CD4-positive, alpha-beta T cell treated with Interleukin-4 for 4 hours (primary cell): ENCODE measurements around the gene STT3A.

ENCODE experiments used
- DNase-seq: peaks from one replicate; pipeline ENCODE4 v3.0.0-alpha.2; 2020

The STT3A gene

DNA sequence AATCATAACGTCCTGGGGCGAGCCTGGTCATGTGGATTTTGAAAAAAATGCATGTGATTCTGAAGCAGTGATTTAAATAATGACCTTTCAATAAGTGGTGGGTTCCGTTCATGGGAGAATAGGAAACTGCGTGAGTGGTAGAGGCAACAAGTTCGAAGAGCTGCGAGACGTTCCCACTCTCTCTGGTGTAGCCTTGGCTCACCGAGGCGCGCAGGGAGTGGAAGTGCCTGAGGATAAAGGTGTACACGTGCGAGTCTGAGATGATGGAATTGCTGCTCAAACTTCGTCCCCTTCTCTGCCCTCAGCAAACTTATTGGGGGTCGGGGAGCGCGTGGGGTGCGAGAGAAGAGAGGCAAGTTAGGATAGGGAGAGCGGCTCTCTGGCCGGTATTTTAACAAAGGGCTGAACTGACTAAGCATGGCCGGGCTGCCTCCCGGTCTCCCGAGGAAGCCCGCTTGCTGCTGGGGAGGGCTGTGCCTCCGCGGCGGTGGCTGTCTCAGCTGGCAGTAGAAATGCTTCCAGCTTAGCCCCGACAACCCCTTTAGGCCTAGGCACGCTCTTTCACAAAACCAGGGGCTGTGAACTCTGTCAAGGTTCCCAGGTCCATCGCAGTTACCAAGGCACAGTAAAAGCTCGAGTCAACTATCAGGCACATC lies 875 bp upstream of the STT3A start:
- peak; percentile 14 for DNase-seq

- peak; percentile 4 for DNase-seq
Measured at GRCh38 chr11:125593114-125593820, 615 bp downstream of the STT3A start.

DNA sequence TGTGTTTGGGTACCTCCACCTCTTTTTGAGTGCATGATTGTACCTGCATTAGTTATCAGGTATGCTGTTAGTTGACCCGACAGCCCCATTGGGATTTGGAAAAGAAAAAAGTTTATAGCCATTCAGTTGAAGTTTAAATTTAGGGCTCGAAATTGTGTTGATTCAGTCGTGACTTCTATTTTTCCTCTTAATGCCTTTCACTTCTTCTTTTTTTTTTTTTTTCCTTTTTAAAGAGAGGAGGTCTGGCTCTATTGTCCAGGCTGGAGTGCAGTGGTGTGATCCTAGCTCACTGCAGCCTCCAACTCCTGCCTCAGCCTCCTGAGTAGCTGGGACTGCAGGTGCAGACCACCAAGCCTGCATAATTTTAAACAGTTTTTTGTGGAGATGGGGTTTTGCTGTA lies 2.3 kb downstream of the STT3A start:
- no peak for DNase-seq

DNA sequence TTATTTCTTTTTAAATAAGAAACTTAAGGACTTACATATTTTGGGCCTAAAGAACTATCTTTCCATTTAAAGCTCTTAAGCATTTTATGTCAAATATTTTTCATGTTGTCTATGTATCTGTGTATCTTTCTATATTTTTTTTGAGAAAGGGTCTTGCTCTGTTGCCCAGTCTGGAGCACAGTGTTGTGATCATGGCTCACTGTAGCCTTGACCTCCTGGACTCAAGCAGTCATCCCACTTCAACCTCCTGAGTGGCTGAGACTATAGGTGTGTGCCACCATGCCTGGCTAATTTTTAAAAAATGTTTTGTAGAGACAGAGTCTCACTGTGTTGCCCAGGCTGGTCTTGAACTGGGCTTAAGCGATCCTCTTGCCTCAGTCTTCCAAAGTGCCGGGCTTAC lies 8.0 kb downstream of the STT3A start:
- no peak for DNase-seq

DNA sequence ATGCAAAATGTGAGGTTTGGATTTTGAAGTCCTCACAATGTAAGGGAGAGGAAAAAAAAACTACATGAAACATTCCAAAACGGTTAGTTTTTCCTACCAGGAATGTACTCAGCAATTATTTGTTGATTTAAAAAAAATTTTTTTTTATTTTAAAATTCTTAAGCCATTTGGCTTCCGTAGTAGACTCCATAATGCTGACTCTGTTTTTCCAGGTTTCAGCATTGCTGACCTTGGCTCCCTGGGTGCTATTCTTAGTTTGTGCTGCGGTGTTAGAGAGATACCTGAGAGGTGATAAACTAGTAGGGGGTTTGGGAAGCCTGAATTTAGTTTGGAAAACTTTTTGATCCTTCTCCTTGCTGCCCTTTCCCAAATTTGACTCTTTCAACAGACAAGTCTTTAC lies 10.6 kb downstream of the STT3A start:
- no peak for DNase-seq

DNA sequence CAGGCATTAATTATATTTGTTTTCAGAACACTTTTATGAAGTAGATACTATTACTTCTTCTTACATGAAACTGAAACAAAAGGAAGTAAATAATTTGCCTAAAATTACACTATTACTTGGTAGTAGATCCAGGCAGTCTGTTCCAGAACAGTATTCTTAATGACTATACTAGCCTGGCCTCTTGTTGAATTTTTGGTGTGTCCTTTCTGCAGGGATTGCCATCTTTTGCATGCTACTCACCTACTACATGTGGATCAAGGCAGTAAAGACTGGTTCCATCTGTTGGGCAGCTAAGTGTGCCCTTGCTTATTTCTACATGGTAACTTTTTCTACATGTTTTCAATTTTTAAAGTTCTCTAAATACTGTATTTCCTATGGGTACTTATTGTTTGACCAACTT lies 12.8 kb downstream of the STT3A start:
- no peak for DNase-seq

DNA sequence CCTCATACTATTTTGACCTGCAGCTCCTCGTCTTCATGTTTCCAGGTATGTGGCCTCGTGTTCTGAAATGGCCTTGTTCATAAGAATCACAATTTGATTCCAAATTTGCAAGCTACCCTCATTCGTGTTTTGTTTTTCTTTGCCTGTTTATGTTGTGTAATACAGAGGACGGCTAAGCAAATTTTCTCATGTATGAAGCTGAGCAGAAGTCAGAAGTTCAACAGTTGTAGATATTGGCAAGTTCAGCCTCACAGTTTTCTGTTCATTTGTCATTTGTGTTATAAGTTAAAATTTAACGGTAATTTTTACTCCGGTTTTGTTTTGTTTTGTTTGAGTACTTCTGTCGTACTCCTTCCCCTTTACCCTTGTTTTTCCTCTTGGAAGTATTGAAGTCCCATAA lies 16.9 kb downstream of the STT3A start:
- DNase-seq = no peak

GRCh38 chr11:125618383-125618782 lies 25.7 kb downstream of the STT3A start:
- DNase-seq = no peak

DNA sequence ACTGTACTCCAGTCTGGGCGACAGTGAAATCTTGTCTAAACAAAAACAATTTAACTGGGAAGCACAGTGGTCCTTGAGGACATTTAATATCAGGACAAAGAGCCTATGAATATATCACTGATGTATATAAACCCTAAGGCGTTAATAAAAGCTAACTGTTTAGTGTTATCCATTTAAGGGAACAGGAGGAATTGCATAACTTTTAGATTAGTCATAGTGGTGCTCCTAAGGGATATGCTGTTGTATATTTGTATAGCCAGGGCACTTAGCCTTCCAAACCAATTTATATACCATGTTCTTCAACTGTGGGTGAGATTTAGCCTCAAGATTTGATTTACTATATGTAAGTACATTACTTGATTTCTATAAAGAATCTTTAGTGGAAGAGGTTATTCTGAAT lies 29.3 kb downstream of the STT3A start:
- DNase-seq = no peak

GRCh38 chr11:125623064-125623463 lies 30.4 kb downstream of the STT3A start:
- no peak for DNase-seq

- DNase-seq = no peak
Measured at GRCh38 chr11:125624756-125625213, 32.1 kb downstream of the STT3A start, which contains the start of gene CHEK1. CHEK1 (plus strand) TSS chr11:125625163; CDS start chr11:125626769, 1,606 bp downstream.

GRCh38 chr11:125625225-125625629 lies 32.6 kb downstream of the STT3A start:
- no peak for DNase-seq

DNA sequence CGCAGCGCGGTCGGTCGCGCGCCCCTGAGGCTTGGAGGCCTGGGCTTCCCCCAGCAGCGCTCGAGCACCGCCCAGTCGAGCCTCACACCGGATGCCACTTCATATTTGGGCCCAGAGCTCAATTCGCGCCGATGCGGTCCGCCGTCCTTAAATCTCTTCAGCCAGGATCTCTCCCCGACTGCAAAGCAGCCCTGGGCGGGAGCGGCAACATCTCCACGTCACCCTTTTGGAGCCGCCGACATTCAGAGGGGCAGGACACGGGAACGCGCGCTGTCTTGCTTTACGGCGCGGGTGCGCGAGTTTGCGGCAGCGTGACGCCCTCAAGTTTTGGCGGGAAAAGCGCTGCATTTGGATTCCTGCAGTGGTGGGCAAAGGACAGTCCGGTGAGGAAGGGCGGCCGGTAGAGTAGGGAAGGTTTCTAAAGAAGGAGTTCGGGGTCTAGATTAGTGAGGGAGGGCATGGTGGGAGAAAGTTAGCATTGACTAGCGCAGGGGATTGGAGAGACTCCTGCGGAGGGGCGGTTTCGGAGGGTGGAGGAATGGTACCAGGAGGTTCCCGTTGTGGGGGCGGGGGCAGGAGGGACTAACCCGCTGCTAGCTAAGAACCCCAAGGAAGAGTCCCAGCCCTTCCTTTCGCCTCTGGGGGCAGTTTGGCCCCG lies 33.1 kb downstream of the STT3A start:
- peak; percentile 86 for DNase-seq

GRCh38 chr11:125626288-125626950 lies 33.8 kb downstream of the STT3A start:
- peak; percentile 44 for DNase-seq

DNA sequence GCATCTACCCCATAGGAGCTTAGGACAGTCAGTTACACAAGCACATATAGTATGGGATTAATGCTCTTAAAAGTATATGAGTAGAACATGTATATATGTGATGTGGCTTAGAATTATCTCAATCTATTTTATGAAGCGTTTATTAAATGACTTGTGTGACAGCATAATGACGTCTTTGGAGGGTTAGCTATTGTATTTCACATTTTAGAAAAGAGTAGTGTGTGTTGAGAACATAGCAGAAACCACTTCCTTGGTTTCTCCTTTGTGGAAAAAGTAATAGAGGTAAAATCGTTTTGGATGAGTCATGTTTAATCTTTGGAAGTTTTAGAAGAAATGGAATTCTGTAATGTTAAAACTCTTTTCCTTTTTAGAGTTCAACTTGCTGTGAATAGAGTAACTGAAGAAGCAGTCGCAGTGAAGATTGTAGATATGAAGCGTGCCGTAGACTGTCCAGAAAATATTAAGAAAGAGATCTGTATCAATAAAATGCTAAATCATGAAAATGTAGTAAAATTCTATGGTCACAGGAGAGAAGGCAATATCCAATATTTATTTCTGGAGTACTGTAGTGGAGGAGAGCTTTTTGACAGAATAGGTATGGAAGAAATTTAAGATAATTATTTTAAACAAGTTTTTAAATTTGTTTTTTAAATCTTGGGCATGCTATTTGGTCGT lies 34.7 kb downstream of the STT3A start:
- no peak for DNase-seq

GRCh38 chr11:125637840-125638239 lies 45.2 kb downstream of the STT3A start:
- DNase-seq = no peak

DNA sequence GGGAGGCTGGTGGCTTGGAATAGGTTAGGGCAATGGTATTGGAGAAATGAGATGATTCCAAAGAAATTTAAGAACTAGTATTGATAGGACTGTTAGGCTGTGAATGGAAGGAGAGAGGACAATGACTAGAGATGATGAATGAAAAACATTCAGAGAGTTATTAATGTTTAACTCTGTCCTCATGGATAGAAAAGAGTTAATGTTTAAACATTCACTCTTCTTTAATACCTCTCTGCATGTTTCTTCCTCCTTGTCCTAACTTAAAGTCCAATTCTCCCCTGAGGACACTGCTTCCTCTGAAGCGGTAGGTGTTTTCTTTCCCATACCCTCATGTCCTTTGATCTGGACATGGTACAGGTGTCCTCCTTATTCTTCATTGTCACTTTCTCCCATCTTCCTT lies 45.7 kb downstream of the STT3A start:
- no peak for DNase-seq

DNA sequence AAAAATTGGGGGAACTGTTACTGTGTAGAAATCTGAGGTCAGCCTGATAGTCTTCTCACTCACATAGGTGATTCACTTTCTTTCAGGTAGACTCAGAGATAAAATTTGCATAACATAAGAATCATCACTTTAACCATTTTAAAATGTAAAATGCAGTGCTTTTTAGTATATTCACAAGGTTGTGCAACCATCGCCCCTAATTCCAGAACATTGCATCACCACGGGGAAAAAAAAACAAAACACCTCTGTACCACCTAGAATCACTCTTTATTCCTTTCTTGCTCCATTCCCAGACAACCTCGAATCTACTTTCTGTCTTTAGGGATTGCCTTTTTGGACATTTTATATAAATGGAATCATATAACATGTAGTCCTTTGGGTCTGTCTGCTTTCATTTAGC lies 53.2 kb downstream of the STT3A start:
- DNase-seq = no peak

DNA sequence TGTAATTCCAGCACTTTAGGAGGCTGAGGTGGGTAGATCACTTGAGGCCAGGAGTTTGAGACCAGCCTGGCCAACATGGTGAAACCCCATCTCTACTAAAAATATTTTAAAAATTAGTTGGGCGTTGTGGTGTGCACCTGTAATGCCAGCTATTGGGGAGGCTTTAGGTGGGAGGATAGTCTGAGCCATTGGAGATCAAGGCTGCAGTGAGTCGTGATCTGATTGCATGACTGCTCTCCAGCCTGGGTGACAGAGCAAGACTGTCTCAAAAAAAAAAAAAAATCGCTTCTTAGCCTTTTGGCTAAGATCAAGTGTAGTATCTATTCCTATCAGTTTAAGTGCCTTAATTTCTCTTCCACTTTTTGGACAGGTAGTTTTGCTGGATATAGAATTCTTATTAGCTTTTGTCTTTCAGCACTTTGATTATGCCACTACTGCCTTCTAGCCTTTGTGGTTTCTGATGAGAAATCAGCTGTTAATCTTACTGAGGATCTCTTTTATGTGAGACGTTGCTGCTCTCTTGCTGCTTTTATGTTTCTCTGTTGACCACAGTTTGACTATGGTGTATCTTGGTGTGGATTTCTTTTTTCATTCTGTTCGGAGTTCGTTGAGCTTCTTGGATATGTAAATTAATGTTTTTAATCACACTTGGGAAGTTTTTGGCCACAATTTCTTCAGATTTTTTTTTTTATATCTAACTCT lies 57.0 kb downstream of the STT3A start:
- peak; percentile 10 for DNase-seq

DNA sequence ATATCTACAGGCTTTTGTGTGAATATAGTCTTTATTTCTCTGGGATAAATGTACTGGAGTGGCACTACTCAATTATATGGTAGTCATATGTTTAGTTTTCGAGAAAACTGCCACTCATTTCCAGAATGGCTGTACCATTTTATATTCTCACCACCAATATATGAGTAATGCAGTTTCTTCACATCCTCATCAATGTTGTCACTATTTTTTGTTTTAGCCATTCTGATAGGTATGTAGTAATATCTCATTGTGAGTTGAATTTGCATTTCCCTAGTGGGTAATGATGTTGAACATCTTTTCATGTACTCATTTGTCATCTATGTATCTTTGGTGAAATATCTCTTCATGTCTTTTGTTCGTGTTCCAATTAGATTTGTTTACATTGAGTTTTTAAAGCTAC lies 70.0 kb downstream of the STT3A start:
- no peak for DNase-seq

GRCh38 chr11:125663910-125664309 lies 71.3 kb downstream of the STT3A start:
- no peak for DNase-seq

DNA sequence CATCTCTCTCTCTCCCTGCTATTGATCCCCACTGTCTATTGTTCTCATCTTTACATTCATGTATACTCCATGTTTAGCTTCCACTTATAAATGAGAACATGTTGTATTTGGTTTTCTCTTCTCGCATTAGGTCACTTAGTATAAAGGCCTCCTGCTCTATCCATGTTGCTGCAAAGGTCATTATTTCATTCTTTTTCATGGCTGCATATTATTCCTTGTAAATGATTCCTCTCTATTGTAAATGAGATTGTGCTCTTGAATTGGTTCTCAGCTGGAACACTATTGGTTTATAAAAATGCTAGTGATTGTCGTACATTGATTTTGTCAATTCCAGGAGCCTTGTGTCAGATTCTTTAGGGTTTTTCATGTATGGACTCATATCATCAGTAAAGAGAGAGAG lies 74.5 kb downstream of the STT3A start:
- DNase-seq = no peak
